ENCODE data around the gene MLIP. TPM values are rescaled to one million over a fixed set of nuclear protein-coding genes. Genes with fewer than 3 reads are reported as not detected.

The MLIP gene
- total and polyA plus RNA-seq, 2 of the 8 experiments (the other 6 are each of a cell fraction or from before 2014, with no cell fraction given): not detected

DNA sequence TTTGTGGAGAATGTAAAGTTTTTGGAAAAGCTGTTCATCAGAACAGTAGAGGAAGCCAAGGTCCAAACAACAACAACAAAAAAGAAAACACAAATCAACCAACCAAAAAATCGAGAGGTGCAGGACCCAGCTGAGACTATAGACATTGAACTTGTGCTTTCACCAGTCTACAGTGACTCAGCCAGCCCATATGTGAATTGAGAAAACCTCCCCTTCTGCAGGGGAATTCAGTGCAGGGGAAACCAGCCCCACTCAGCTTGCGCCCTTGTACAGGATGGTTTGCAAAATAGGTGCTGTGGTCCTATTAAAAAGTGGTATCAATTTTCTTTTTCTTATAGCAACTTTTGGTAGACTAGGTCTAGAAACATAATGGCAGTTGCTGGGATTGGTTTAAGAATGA, 21.3 kb downstream of the MLIP start (continued):
- TF ChIP-seq TAF1 (IDR thresholded peaks at IDR 0.05; ENCODE audit: low read depth, low read length): no peak
- TF ChIP-seq MAFK (IDR thresholded peaks at IDR 0.05; ENCODE audit: low read depth, low read length): no peak
- TF ChIP-seq POLR2AphosphoS5 (IDR thresholded peaks at IDR 0.05; ENCODE audit: low read depth, low read length): no peak
- no peak for TF ChIP-seq GABPA (IDR thresholded peaks at IDR 0.05; ENCODE audit: borderline replicate concordance, insufficient read depth, low read length)
- TF ChIP-seq CREB1 (IDR thresholded peaks at IDR 0.05): no peak
- no peak for TF ChIP-seq ATF2 (IDR thresholded peaks at IDR 0.05; ENCODE audit: low read length)
